ENCODE data around the gene SPTB.

Gene SPTB

GRCh38 chr14:64850369-64851137, 29.2 kb downstream of the SPTB start:
- no peak for DNase-seq (ENCODE audit: low spot score)

GRCh38 chr14:64849940-64850339, 29.8 kb downstream of the SPTB start:
- no peak for DNase-seq (ENCODE audit: low spot score)

GRCh38 chr14:64848239-64848638, 31.5 kb downstream of the SPTB start:
- DNase-seq (ENCODE audit: low spot score) = no peak

- DNase-seq (ENCODE audit: low spot score) = no peak
Observed at GRCh38 chr14:64846319-64846718, 33.4 kb downstream of the SPTB start.

GRCh38 chr14:64845878-64846277, 33.8 kb downstream of the SPTB start:
- no peak for DNase-seq (ENCODE audit: low spot score)

GRCh38 chr14:64844969-64845536, 34.7 kb downstream of the SPTB start:
- DNase-seq (ENCODE audit: low spot score) = no peak

- no peak for DNase-seq (ENCODE audit: low spot score)
Observed at GRCh38 chr14:64844272-64844671, 35.4 kb downstream of the SPTB start.

GRCh38 chr14:64843548-64843947, 36.2 kb downstream of the SPTB start:
- no peak for DNase-seq (ENCODE audit: low spot score)

- no peak for DNase-seq (ENCODE audit: low spot score)
Observed at GRCh38 chr14:64841772-64842750, 37.6 kb downstream of the SPTB start.

GRCh38 chr14:64841121-64841651, 38.5 kb downstream of the SPTB start:
- DNase-seq (ENCODE audit: low spot score) = no peak

GRCh38 chr14:64838656-64839055, 41.1 kb downstream of the SPTB start:
- no peak for DNase-seq (ENCODE audit: low spot score)

- no peak for DNase-seq (ENCODE audit: low spot score)
Observed at GRCh38 chr14:64835431-64835830, 44.3 kb downstream of the SPTB start.

- DNase-seq (ENCODE audit: low spot score) = no peak
Observed at GRCh38 chr14:64834965-64835364, 44.7 kb downstream of the SPTB start.

- DNase-seq (ENCODE audit: low spot score) = no peak
Observed at GRCh38 chr14:64831419-64831818, 48.3 kb downstream of the SPTB start.

- no peak for DNase-seq (ENCODE audit: low spot score)
Observed at GRCh38 chr14:64830961-64831360, 48.7 kb downstream of the SPTB start.

GRCh38 chr14:64828071-64828470, 51.6 kb downstream of the SPTB start:
- DNase-seq (ENCODE audit: low spot score) = no peak

- no peak for DNase-seq (ENCODE audit: low spot score)
Observed at GRCh38 chr14:64826845-64827244, 52.9 kb downstream of the SPTB start.

GRCh38 chr14:64826333-64826732, 53.4 kb downstream of the SPTB start:
- DNase-seq (ENCODE audit: low spot score) = no peak

GRCh38 chr14:64825509-64825908, 54.2 kb downstream of the SPTB start:
- no peak for DNase-seq (ENCODE audit: low spot score)

GRCh38 chr14:64825006-64825405, 54.7 kb downstream of the SPTB start:
- no peak for DNase-seq (ENCODE audit: low spot score)

- DNase-seq (ENCODE audit: low spot score) = no peak
Observed at GRCh38 chr14:64824471-64824870, 55.2 kb downstream of the SPTB start.

GRCh38 chr14:64823305-64823861, 56.3 kb downstream of the SPTB start:
- peak; percentile 49 for DNase-seq (ENCODE audit: low spot score)
